Esophagus muscularis mucosa (tissue), 4 donors: ENCODE measurements around the gene REPS1.

Source experiments
- EP300 ChIP-seq: sonication (generic); formaldehyde crosslinking; IDR thresholded peaks from one replicate; pipeline ENCODE4 v1.6.1; 2017; ENCODE audit warnings: antibody characterized with exemption
- POLR2A ChIP-seq: fragments of 450-650 bp; IDR thresholded peaks from one replicate; pipeline ENCODE4 v1.6.1; 2017; ENCODE audit warnings: antibody characterized with exemption, moderate library complexity, mild to moderate bottlenecking, low read depth
- POLR2AphosphoS5 ChIP-seq, 2 donors: sonication (generic); formaldehyde crosslinking; IDR thresholded peaks; one replicate each; pipeline ENCODE4 v1.6.1; 2017; ENCODE audit warnings: antibody characterized with exemption in 2 of 2
- TF ChIP-seq, protein P1 (sequence below), 3 experiments: fragments of 200-600 bp in 2 of 3; fragments of 450-650 bp in 1 of 3; sonication (generic) in 2 of 3; IDR thresholded peaks; one replicate each; pipeline ENCODE4 v1.5.1; 2017 to 2019; ENCODE audit warnings: antibody characterized with exemption in 3 of 3, mild to moderate bottlenecking in 2 of 3, moderate library complexity in 1 of 3

DNA sequence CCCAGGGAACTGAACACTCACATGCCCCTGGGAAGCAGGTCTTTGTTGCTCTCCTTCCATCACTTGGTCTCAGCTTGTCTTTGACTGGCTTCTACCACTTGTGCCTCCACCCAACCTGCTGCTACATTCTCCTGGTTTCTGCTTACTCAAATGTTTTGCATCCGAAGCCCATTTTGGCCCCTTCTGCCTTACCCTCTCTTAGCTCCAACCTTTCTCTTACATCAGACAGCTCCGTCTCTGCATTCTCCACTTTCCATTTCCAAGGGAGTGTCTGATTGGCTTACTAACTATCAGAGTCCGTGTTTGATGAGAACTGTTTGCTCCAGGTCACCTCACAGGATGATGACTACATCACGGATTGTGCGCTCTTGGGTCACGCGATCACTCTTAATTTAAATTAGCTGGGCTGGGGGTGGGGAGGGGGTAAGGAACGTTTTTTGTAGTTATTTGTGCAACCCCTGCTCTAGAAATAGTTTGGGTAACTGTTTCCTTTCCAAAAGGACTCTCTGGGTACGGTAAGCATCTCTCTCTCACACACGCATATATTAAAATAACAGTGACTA, 39.6 kb upstream of the REPS1 start:
- TF ChIP-seq, protein P1, sequence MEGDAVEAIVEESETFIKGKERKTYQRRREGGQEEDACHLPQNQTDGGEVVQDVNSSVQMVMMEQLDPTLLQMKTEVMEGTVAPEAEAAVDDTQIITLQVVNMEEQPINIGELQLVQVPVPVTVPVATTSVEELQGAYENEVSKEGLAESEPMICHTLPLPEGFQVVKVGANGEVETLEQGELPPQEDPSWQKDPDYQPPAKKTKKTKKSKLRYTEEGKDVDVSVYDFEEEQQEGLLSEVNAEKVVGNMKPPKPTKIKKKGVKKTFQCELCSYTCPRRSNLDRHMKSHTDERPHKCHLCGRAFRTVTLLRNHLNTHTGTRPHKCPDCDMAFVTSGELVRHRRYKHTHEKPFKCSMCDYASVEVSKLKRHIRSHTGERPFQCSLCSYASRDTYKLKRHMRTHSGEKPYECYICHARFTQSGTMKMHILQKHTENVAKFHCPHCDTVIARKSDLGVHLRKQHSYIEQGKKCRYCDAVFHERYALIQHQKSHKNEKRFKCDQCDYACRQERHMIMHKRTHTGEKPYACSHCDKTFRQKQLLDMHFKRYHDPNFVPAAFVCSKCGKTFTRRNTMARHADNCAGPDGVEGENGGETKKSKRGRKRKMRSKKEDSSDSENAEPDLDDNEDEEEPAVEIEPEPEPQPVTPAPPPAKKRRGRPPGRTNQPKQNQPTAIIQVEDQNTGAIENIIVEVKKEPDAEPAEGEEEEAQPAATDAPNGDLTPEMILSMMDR (IDR thresholded peaks at IDR 0.05) = no peak
- TF ChIP-seq EP300 (no peak), POLR2A (no peak), POLR2AphosphoS5 (IDR thresholded peaks at IDR 0.05) (no peak)
